Sigmoid colon (tissue), 4 donors: ENCODE measurements around the gene CENPP.

Source experiments
- CTCF ChIP-seq, 4 experiments: fragments of 450-650 bp in 3 of 4; fragments of 200-600 bp in 1 of 4; IDR thresholded peaks; one replicate each; pipeline ENCODE4 v1.5.1; 2016 to 2019; ENCODE audit warnings: antibody characterized with exemption in 4 of 4, mild to moderate bottlenecking in 3 of 4, moderate library complexity in 2 of 4
- EP300 ChIP-seq, 4 donors: sonication (generic); formaldehyde crosslinking; IDR thresholded peaks; one replicate each; pipeline ENCODE4 v1.6.1; 2017; ENCODE audit warnings: antibody characterized with exemption in 4 of 4
- POLR2A ChIP-seq, 2 donors: fragments of 450-650 bp; IDR thresholded peaks; one replicate each; pipeline ENCODE4 v1.6.1; 2016; ENCODE audit warnings: antibody characterized with exemption in 2 of 2, mild to moderate bottlenecking in 2 of 2, moderate library complexity in 2 of 2
- POLR2AphosphoS5 ChIP-seq, 4 donors: sonication (generic); formaldehyde crosslinking; IDR thresholded peaks; one replicate each; pipeline ENCODE4 v1.6.1; 2017; ENCODE audit warnings: antibody characterized with exemption in 4 of 4

- no peak for TF ChIP-seq CTCF (IDR thresholded peaks at IDR 0.05)
- no peak for TF ChIP-seq POLR2AphosphoS5 (IDR thresholded peaks at IDR 0.05)
- no peak for TF ChIP-seq POLR2A (IDR thresholded peaks at IDR 0.05)
- no peak for TF ChIP-seq EP300 (IDR thresholded peaks at IDR 0.05)
Observed at GRCh38 chr9:92373167-92373566, 47.4 kb downstream of the CENPP start.
